Inflammatory macrophage treated with lipopolysaccharide for 1 hour (primary cell): ENCODE data around the gene COX7A1.

Experiments
- DNase-seq, 2 donors: peaks; one replicate each; pipeline ENCODE4 v3.0.0-alpha.2; 2020 to 2022

Gene COX7A1

GRCh38 chr19:36111200-36111539 is 41.1 kb downstream of the COX7A1 start:
- no peak for DNase-seq

GRCh38 chr19:36110487-36111199 is 41.6 kb downstream of the COX7A1 start, which contains the start of gene OVOL3:
Gene OVOL3, plus strand, starts transcription at chr19:36111143. Its CDS starts 60 bp downstream, at chr19:36111203.
- DNase-seq: no peak

DNA sequence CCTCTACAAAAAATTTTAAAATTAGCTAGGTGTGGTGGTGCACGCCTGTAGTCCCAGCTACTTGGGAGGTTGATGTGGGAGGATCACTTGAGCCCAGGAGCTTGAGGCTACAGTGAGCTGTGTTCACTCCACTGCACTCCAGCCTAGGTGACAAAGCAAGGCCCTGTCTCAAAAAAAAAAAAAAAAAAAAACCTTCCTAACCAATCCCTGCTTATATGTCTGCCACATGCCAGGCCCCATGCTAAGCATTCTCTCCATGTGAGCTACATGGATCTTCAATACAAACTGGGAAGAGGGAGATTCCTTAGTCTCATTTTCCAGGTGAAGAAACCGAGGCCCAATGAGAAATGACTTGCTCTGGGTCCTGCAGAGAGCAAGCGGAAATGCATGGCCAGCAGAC is 43.6 kb downstream of the COX7A1 start:
- no peak for DNase-seq

DNA sequence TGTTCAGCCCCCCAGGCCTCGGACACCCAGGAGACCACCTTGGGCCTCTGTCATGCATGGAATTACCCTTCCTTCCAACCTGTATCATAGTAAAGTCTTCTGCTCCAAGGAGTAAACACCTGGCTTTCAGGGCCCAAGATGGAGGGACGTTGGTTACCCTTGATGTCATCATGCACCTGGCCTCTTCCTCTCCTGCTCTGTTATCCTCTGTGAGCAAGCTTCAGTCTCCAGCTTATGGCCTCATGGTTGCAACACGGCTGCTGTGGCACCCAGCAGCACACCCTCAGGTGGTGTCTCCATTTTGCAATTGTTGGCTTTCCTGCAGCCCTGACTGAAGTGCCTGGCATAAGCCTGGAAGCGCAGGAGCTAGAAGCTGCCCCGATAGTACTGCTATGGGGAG is 45.3 kb downstream of the COX7A1 start:
- DNase-seq: no peak

DNA sequence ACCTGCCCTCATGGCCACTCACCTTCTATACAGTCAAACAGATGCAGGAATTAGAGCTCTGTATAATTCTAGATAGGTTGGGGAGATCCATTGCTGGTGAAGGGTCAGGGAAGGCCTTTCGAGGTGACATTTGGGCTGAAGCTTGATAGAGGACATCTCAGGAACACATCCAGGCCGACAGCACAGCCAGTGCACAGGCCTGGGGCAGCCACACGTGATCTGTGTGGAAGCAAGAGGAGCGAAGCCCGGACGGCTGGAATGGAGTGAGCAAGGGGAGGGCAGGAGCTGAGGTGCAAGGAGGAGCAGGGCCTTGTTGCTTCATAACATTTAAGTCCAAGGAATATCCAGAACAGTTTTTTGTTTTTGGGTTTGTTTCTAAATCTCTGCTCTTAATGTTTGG is 45.8 kb downstream of the COX7A1 start:
- no peak for DNase-seq

DNA sequence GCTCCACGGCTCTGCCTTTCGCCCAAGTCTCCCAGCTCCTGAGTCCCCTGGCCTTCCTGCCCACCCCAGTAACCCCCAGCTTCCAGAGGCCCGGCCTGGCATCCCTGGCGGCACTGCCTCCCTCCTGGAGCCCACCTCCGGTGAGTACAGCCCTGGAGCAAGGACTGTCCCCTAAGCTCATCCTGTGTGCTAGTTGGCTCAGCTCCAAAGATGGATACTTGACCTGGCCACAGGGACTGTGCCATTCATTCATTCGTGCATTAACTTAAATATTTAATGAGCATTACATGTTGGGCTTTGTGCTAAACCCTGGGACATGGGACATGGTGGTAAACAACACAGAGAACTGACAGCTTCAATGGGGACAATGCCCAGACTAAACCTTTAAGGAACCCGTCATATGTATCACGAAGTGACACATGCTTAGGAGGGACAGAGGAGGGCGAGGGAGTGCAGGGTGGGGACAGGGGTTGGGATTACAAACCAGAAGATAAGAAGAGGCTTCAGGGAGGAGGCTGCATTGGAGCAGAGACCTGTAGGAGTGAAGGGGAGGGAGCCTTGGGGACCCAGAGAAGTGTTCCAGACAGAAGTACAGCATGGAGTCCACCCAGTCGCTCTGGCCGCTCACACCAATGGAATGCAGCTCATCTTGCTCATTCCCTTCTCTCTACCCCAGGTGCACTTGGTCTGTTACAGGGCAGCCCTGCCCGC is 48.2 kb downstream of the COX7A1 start:
- DNase-seq: no peak

GRCh38 chr19:36103040-36103626 is 49.1 kb downstream of the COX7A1 start:
- no peak for DNase-seq

GRCh38 chr19:36101550-36102327 is 50.5 kb downstream of the COX7A1 start:
- no peak for DNase-seq
